HEK293T (cell line): Measurements from ENCODE around the gene CFTR.

Source experiments
- BHLHE40 ChIP-seq: fragments of 450-650 bp; IDR thresholded peaks from 2 replicates; pipeline ENCODE4 v1.6.1; 2016; ENCODE audit warnings: mild to moderate bottlenecking, moderate library complexity, borderline replicate concordance
- FOXA1 ChIP-seq: fragments of 450-650 bp; IDR thresholded peaks from 2 replicates; pipeline ENCODE4 v1.6.1; 2016; ENCODE audit warnings: mild to moderate bottlenecking
- FOXK2 ChIP-seq: fragments of 450-650 bp; IDR thresholded peaks from 2 replicates; pipeline ENCODE4 v1.6.1; 2016; ENCODE audit warnings: mild to moderate bottlenecking
- FOXM1 ChIP-seq: fragments of 450-650 bp; IDR thresholded peaks from 2 replicates; pipeline ENCODE4 v1.6.1; 2017; ENCODE audit warnings: mild to moderate bottlenecking, borderline replicate concordance
- PKNOX1 ChIP-seq: fragments of 450-650 bp; IDR thresholded peaks from 2 replicates; pipeline ENCODE4 v1.6.1; 2016

DNA sequence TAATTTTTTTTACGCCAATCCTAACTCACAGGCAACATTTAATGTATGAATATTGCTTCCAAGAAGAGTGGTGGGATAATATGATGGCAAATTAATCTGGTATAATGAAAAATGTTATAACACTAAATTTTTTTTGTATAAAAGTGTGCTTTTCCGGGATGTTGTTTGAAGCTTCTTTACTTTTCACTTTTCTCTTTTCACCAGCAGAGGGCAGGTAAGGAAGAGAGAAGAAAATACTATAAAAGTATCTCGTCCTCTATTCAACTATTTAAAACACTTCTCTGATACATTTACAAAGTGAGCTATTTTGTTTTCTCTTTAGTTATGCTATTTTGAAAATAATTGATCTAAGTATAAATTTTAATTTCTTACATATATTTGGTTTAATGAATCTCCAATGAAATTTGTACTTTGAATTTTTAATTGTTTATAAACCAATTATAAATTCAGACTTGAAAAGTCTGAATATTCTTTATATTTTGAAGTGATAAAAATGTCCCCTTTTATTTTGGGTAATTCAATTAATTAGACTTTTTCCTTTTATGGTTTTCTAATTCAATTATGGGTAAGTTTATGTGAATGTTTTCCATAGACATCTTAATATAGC lies 20.7 kb upstream of the CFTR start:
- no peak for TF ChIP-seq PKNOX1
- no peak for TF ChIP-seq FOXA1
- TF ChIP-seq BHLHE40 = no peak
- no peak for TF ChIP-seq FOXM1
- no peak for TF ChIP-seq FOXK2
